HCT116 (cell line): Measurements from ENCODE around the gene CAPN5. TPM values are rescaled to one million over a fixed set of nuclear protein-coding genes. Genes with fewer than 3 reads are reported as not detected.

Experiments
- ATAC-seq: fragments of 200-7000 bp; cut with Tn5 transposase; 2 replicates; pipeline ENCODE4 v1.9.1; 2020; ENCODE audit warnings: mild to moderate bottlenecking, moderate library complexity
- BruUV-seq: library from RNA; stranded (reverse); fragments of 400-500 nt; replicated peaks from 2 replicates; lab custom pipeline; 2021; lab: Mats Ljungman, UMichigan
- CTCF ChIA-PET: fragments of 300-600 bp; sonication (Branson Sonifier 250); formaldehyde crosslinking; loops from one replicate; lab custom pipeline; 2021; ENCODE audit warnings: antibody characterized with exemption; lab: Charles Lee
- POLR2A ChIA-PET: fragments of 300-600, 350-600 bp; sonication (Branson Sonifier 250); formaldehyde crosslinking; loops from one replicate; lab custom pipeline; 2021; ENCODE audit warnings: antibody characterized with exemption; lab: Charles Lee
- RAD21 ChIA-PET, 2 experiments: fragments of 300-600 bp; sonication (Branson Sonifier 250); formaldehyde crosslinking; loops; one replicate each; lab custom pipeline; 2023; ENCODE audit warnings: low total read pairs in 2 of 2; ENCODE audit not compliant: uncharacterized antibody in 2 of 2, unreplicated experiment in 2 of 2, low non-redundant PET in 1 of 2; lab: Charles Lee
- DNase-seq: peaks from one replicate; pipeline ENCODE4 v3.0.0-alpha.2; 2010; ENCODE audit warnings: low read depth, low spot score
- H2AFZ ChIP-seq: fragments of 200-600 bp; shearing (Covaris generic), sonication (generic); 2 replicates; pipeline ENCODE4 v1.6.1; 2017; ENCODE audit warnings: low read depth, mixed run types, mixed read lengths, antibody characterized with exemption, low read length; ENCODE audit not compliant: poor library complexity, severe bottlenecking
- H3K27ac ChIP-seq: 2 replicates; pipeline ENCODE4 v1.5.1; 2012; ENCODE audit warnings: low read depth, low read length
- H3K27me3 ChIP-seq: fragments of 200-600 bp; sonication (generic); 2 replicates; pipeline ENCODE4 v1.6.1; 2016; ENCODE audit warnings: mixed run types, low read length, mixed read lengths; ENCODE audit not compliant: insufficient read depth
- H3K36me3 ChIP-seq, 2 experiments: fragments of 200-500 bp in 1 of 2; fragments of 200-600 bp in 1 of 2; sonication (Bioruptor generic) in 1 of 2; sonication (generic) in 1 of 2; 2 replicates each; pipeline versions ENCODE4 v1.5.1 to v1.6.1; 2014 to 2016; ENCODE audit warnings: low read length in 2 of 2, inconsistent platforms in 1 of 2, mixed read lengths in 1 of 2, mixed run types in 1 of 2; ENCODE audit not compliant: insufficient read depth in 2 of 2, control insufficient read depth in 1 of 2
- H3K4me1 ChIP-seq, 2 experiments: fragments of 200-600 bp in 1 of 2; sonication (generic) in 1 of 2; 2 replicates each; pipeline versions ENCODE4 v1.5.1 to v1.6.1; 2012 to 2017; ENCODE audit warnings: low read length in 2 of 2, inconsistent platforms in 1 of 2, mild to moderate bottlenecking in 1 of 2, mixed read lengths in 1 of 2, mixed run types in 1 of 2, moderate library complexity in 1 of 2; ENCODE audit not compliant: insufficient read depth in 2 of 2, control insufficient read depth in 1 of 2
- H3K4me2 ChIP-seq: fragments of 200-600 bp; sonication (generic); 2 replicates; pipeline ENCODE4 v1.6.1; 2017; ENCODE audit warnings: mixed run types, low read length, mixed read lengths
- H3K4me3 ChIP-seq, 2 experiments: fragments of 200-600 bp in 1 of 2; sonication (generic) in 1 of 2; replicated peaks in 1 of 2; 2 replicates each; pipeline ENCODE4 v1.5.1; 2011 to 2016; ENCODE audit warnings: low read length in 2 of 2, control low read depth in 1 of 2, low read depth in 1 of 2, mild to moderate bottlenecking in 1 of 2, mixed read lengths in 1 of 2, mixed run types in 1 of 2
- H3K79me2 ChIP-seq: fragments of 200-600 bp; sonication (generic); 2 replicates; pipeline ENCODE4 v1.6.1; 2017; ENCODE audit warnings: mild to moderate bottlenecking, mixed run types, low read length, moderate library complexity, mixed read lengths; ENCODE audit not compliant: insufficient read depth
- H3K9ac ChIP-seq: fragments of 200-600 bp; sonication (generic); 2 replicates; pipeline ENCODE4 v1.6.1; 2016; ENCODE audit warnings: low read length, mixed read lengths
- H3K9me2 ChIP-seq: fragments of 200-600 bp; sonication (generic), shearing (Covaris generic); 2 replicates; pipeline ENCODE4 v1.6.1; 2017; ENCODE audit warnings: mixed run types, mild to moderate bottlenecking, moderate library complexity; ENCODE audit not compliant: insufficient read depth
- H3K9me3 ChIP-seq, 2 experiments: fragments of 200-500 bp in 1 of 2; fragments of 200-600 bp in 1 of 2; sonication (Bioruptor generic) in 1 of 2; sonication (generic) in 1 of 2; 2 replicates each; pipeline ENCODE4 v1.6.1; 2014 to 2017; ENCODE audit warnings: low read length in 2 of 2, mixed read lengths in 2 of 2, inconsistent platforms in 1 of 2, low read depth in 1 of 2, mild to moderate bottlenecking in 1 of 2, mixed run types in 1 of 2, moderate library complexity in 1 of 2; ENCODE audit not compliant: control insufficient read depth in 1 of 2, insufficient read depth in 1 of 2
- H4K20me1 ChIP-seq: fragments of 200-600 bp; sonication (generic), shearing (Covaris generic); 2 replicates; pipeline ENCODE4 v1.6.1; 2017; ENCODE audit warnings: mixed run types, mild to moderate bottlenecking, moderate library complexity; ENCODE audit not compliant: insufficient read depth
- CBX3 ChIP-seq: IDR thresholded peaks from 2 replicates; pipeline ENCODE4 v1.6.1; 2012; ENCODE audit warnings: low read depth
- CEBPB ChIP-seq: IDR thresholded peaks from 2 replicates; pipeline ENCODE4 v1.6.1; 2012; ENCODE audit warnings: low read depth
- CTCF ChIP-seq, 3 experiments: fragments of 200-600 bp in 1 of 3; sonication (generic) in 1 of 3; IDR thresholded peaks in 2 of 3; conservative IDR thresholded peaks in 1 of 3; 2 replicates each; pipeline ENCODE4 v1.5.1; 2012 to 2017; ENCODE audit warnings: low read depth in 2 of 3, low read length in 2 of 3, antibody characterized with exemption in 1 of 3, borderline replicate concordance in 1 of 3, control low read depth in 1 of 3, mild to moderate bottlenecking in 1 of 3, mixed read lengths in 1 of 3, mixed run types in 1 of 3, moderate library complexity in 1 of 3; ENCODE audit not compliant: insufficient read depth in 1 of 3
- ELF1 ChIP-seq: IDR thresholded peaks from 2 replicates; pipeline ENCODE4 v1.6.1; 2012; ENCODE audit warnings: low read depth, borderline replicate concordance
- EZH2phosphoT487 ChIP-seq: fragments of 200-600 bp; IDR thresholded peaks from 2 replicates; pipeline ENCODE4 v1.6.1; 2018; ENCODE audit warnings: antibody characterized with exemption, borderline replicate concordance
- POLR2A ChIP-seq: IDR thresholded peaks from 2 replicates; pipeline ENCODE4 v1.7.0; 2011; ENCODE audit warnings: borderline replicate concordance; ENCODE audit not compliant: insufficient read depth, insufficient read length; ENCODE audit errors: extremely low read depth
- RAD21 ChIP-seq: IDR thresholded peaks from 2 replicates; pipeline ENCODE4 v1.6.1; 2012; ENCODE audit warnings: low read depth, mild to moderate bottlenecking
- SP1 ChIP-seq: IDR thresholded peaks from 2 replicates; pipeline ENCODE4 v1.6.1; 2012; ENCODE audit warnings: low read depth
- SRF ChIP-seq: IDR thresholded peaks from 2 replicates; pipeline ENCODE4 v1.6.1; 2012; ENCODE audit warnings: low read depth
- YY1 ChIP-seq: IDR thresholded peaks from 2 replicates; pipeline ENCODE4 v1.6.1; 2011; ENCODE audit warnings: low read length, low read depth, moderate library complexity, mild to moderate bottlenecking; ENCODE audit not compliant: insufficient replicate concordance; ENCODE audit errors: extremely low read depth
- ZBTB33 ChIP-seq: IDR thresholded peaks from 2 replicates; pipeline ENCODE4 v1.6.1; 2011; ENCODE audit warnings: mild to moderate bottlenecking, low read length, moderate library complexity; ENCODE audit not compliant: insufficient replicate concordance; ENCODE audit errors: extremely low read depth
- intact Hi-C: fragments of 100-400 bp; cut with micrococcal nuclease; formaldehyde crosslinking; loops from 2 replicates; pipeline ENCODE4 v1.10.0; 2022
- total RNA-seq: library from RNA; stranded (reverse); gene quantifications from one replicate; pipeline ENCODE4 v1.2.1, GENCODE V29; 2021; ENCODE audit not compliant: unreplicated experiment
- TF ChIP-seq, protein P1 (sequence below): IDR thresholded peaks from 2 replicates; pipeline ENCODE4 v1.6.1; 2012; ENCODE audit warnings: low read depth

Gene CAPN5
- total RNA-seq, 1 experiment from 2014 or later: 8.6 TPM

DNA sequence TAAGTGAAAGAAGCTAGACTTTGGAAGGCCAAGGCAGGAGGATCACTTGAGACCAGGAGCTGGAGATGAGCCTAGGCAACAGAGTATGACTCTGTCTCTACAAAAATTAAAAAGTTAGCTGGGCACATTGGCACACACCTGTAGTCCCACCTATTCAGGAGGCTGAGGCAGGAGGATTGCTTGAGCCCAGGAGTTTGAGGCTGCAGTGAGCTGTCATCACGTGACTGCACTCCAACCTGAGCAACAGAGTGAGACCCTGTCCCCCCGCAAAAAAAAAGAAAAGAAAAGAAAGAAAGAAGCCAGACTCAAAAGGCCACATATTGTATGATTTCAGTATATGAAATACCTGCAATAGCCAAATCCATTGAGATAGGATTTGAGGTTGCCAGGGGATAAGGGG lies 7.9 kb upstream of the CAPN5 start:
- BruUV-seq: no TSS peak
- ChIA-PET CTCF (interaction anchor here (2.7 kb wide), 1 partner anchor 11 kb away, joined by 12 read pairs; no protein-coding TSS in a partner anchor), RAD21 (no interaction called here), POLR2A (no interaction called here)
- Histone ChIP-seq H3K4me3 (no peak overlapping the region), H3K9me2 (no peaks in the 10 kb centered on the region), H3K9me3 (peaks cover 4 to 13% of the 10 kb centered on the region in 2 experiments; a peak in 2 of 4 replicates), H3K4me2 (no peak overlapping the region), H3K79me2 (no peaks in the 10 kb centered on the region), H3K4me1 (no peaks in the 10 kb centered on the region), H3K27ac (no peak overlapping the region), H3K9ac (no peak overlapping the region), H2AFZ (no peak overlapping the region), H3K36me3 (no peaks in the 10 kb centered on the region), H3K27me3 (no peaks in the 10 kb centered on the region), H4K20me1 (no peaks in the 10 kb centered on the region)
- intact Hi-C loops: no loop called here
- TF ChIP-seq POLR2A: no peak
- TF ChIP-seq, protein P1, sequence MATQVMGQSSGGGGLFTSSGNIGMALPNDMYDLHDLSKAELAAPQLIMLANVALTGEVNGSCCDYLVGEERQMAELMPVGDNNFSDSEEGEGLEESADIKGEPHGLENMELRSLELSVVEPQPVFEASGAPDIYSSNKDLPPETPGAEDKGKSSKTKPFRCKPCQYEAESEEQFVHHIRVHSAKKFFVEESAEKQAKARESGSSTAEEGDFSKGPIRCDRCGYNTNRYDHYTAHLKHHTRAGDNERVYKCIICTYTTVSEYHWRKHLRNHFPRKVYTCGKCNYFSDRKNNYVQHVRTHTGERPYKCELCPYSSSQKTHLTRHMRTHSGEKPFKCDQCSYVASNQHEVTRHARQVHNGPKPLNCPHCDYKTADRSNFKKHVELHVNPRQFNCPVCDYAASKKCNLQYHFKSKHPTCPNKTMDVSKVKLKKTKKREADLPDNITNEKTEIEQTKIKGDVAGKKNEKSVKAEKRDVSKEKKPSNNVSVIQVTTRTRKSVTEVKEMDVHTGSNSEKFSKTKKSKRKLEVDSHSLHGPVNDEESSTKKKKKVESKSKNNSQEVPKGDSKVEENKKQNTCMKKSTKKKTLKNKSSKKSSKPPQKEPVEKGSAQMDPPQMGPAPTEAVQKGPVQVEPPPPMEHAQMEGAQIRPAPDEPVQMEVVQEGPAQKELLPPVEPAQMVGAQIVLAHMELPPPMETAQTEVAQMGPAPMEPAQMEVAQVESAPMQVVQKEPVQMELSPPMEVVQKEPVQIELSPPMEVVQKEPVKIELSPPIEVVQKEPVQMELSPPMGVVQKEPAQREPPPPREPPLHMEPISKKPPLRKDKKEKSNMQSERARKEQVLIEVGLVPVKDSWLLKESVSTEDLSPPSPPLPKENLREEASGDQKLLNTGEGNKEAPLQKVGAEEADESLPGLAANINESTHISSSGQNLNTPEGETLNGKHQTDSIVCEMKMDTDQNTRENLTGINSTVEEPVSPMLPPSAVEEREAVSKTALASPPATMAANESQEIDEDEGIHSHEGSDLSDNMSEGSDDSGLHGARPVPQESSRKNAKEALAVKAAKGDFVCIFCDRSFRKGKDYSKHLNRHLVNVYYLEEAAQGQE: no peak
- no peak for TF ChIP-seq CEBPB
- no peak for TF ChIP-seq EZH2phosphoT487
- no peak for TF ChIP-seq ELF1
- TF ChIP-seq CBX3: no peak
- TF ChIP-seq CTCF (IDR thresholded peaks at IDR 0.05 in 2 of 3, conservative IDR thresholded peaks at IDR 0.05 in 1 of 3; ENCODE audit: borderline replicate concordance in 1 of 3, insufficient read depth in 1 of 3, low read depth in 2 of 3, low read length in 2 of 3): no peak
- TF ChIP-seq SRF: no peak
- no peak for TF ChIP-seq ZBTB33
- no peak for TF ChIP-seq YY1
- no peak for TF ChIP-seq SP1
- TF ChIP-seq RAD21: no peak
- ATAC-seq (no peak), DNase-seq (no peak)
